A549 (cell line): ENCODE data around the gene PRKCD. TPM values are rescaled to one million over a fixed set of nuclear protein-coding genes. Genes with fewer than 3 reads are reported as not detected.

Experiments used
- ATAC-seq, 2 experiments: fragments of 200-7000 bp in 1 of 2; fragments of >200 bp in 1 of 2; cut with Nextera tagmentation in 1 of 2; cut with Tn5 transposase in 1 of 2; 3 replicates each; pipeline versions ENCODE4 v1.8.0 to v1.9.1; 2018 to 2020; ENCODE audit warnings: mild to moderate bottlenecking in 1 of 2, moderate library complexity in 1 of 2
- CTCF ChIA-PET: fragments of 300-600 bp; sonication (Branson Sonifier 250); formaldehyde crosslinking; extraction: SDS; loops from one replicate; lab custom pipeline; 2021; ENCODE audit warnings: antibody characterized with exemption, inconsistent platforms; lab: Yijun Ruan, JAX
- POLR2A ChIA-PET: fragments of 350-600 bp; formaldehyde crosslinking; extraction: SDS; loops from one replicate; lab custom pipeline; 2021; ENCODE audit warnings: antibody characterized with exemption, inconsistent platforms; lab: Yijun Ruan, JAX
- DNase-seq, 2 experiments: peaks; one replicate each; pipeline versions ENCODE4 v3.0.0 to v3.0.0-alpha.2; 2011 to 2016; ENCODE audit warnings: low read depth in 1 of 2, low spot score in 1 of 2
- FAIRE-seq: peaks from 2 replicates; lab custom pipeline; 2011; peaks lifted over from hg19 to GRCh38; lab: Jason Lieb, UNC
- H3K27ac ChIP-seq, 2 experiments: fragments of >200 bp; sonication (Bioruptor Twin); formaldehyde crosslinking; 3 replicates each; pipeline ENCODE4 v1.5.1; 2016 to 2017
- H3K4me1 ChIP-seq: fragments of >200 bp; sonication (Bioruptor Twin); formaldehyde crosslinking; 3 replicates; pipeline ENCODE4 v1.6.1; 2016
- H3K4me2 ChIP-seq: fragments of >200 bp; sonication (Bioruptor Twin); formaldehyde crosslinking; 3 replicates; pipeline ENCODE4 v1.6.1; 2016
- H3K4me3 ChIP-seq: fragments of >200 bp; sonication (Bioruptor Twin); formaldehyde crosslinking; 3 replicates; pipeline ENCODE4 v1.5.1; 2016
- H3K9me3 ChIP-seq: fragments of >200 bp; sonication (Bioruptor Twin); formaldehyde crosslinking; 3 replicates; pipeline ENCODE4 v1.6.1; 2016
- ATOH8 ChIP-seq: fragments of 250-450 bp; sonication (Bioruptor Pico); IDR thresholded peaks from 2 replicates; pipeline ENCODE4 v1.5.0; 2020; ENCODE audit warnings: low read depth, mild to moderate bottlenecking, moderate library complexity
- BCL3 ChIP-seq: fragments of >200 bp; sonication (Bioruptor Twin); formaldehyde crosslinking; IDR thresholded peaks from 3 replicates; pipeline ENCODE4 v1.6.1; 2016
- BHLHE40 ChIP-seq: IDR thresholded peaks from 2 replicates; pipeline ENCODE4 v1.6.1; 2012; ENCODE audit warnings: low read depth, low read length, inconsistent platforms
- CEBPB ChIP-seq, 2 experiments: fragments of >200 bp in 1 of 2; sonication (Bioruptor Twin) in 1 of 2; formaldehyde crosslinking in 1 of 2; IDR thresholded peaks; 2 replicates each; pipeline ENCODE4 v1.6.1; 2012 to 2016
- EHF ChIP-seq: fragments of 250-450 bp; sonication (Bioruptor Pico); IDR thresholded peaks from 2 replicates; pipeline ENCODE4 v1.5.0; 2020; ENCODE audit warnings: mild to moderate bottlenecking
- ELK1 ChIP-seq: fragments of 150-350 bp; IDR thresholded peaks from 2 replicates; pipeline ENCODE4 v1.6.1; 2014; ENCODE audit warnings: low read depth, mild to moderate bottlenecking, low read length
- EP300 ChIP-seq, 2 experiments: fragments of >200 bp; sonication (Bioruptor Twin); formaldehyde crosslinking; IDR thresholded peaks; 2 replicates in 1 of 2; 3 replicates in 1 of 2; pipeline ENCODE4 v1.6.1; 2016 to 2017
- FOSB ChIP-seq: fragments of 250-450 bp; sonication (Bioruptor Pico); IDR thresholded peaks from 2 replicates; pipeline ENCODE4 v1.5.0; 2020; ENCODE audit warnings: mild to moderate bottlenecking, moderate library complexity
- FOSL2 ChIP-seq, 2 experiments: fragments of 450-650 bp in 1 of 2; fragments of >200 bp in 1 of 2; sonication (Bioruptor Twin) in 1 of 2; formaldehyde crosslinking; IDR thresholded peaks; 2 replicates each; pipeline versions ENCODE4 v1.5.0 to v1.6.1; 2016 to 2020; ENCODE audit warnings: mild to moderate bottlenecking in 1 of 2, moderate library complexity in 1 of 2
- GATA3 ChIP-seq: IDR thresholded peaks from 2 replicates; pipeline ENCODE4 v1.6.1; 2012; ENCODE audit warnings: borderline replicate concordance
- HES2 ChIP-seq: fragments of >200 bp; sonication (Bioruptor Twin); formaldehyde crosslinking; IDR thresholded peaks from 2 replicates; pipeline ENCODE4 v1.6.1; 2016
- HMGXB4 ChIP-seq: fragments of 250-450 bp; sonication (Bioruptor Pico); IDR thresholded peaks from 2 replicates; pipeline ENCODE4 v1.5.0; 2021; ENCODE audit warnings: mild to moderate bottlenecking, moderate library complexity, borderline replicate concordance
- HOXA7 ChIP-seq: fragments of 250-450 bp; sonication (Bioruptor Pico); IDR thresholded peaks from 2 replicates; pipeline ENCODE4 v1.5.0; 2020; ENCODE audit warnings: mild to moderate bottlenecking, moderate library complexity
- HOXB5 ChIP-seq: fragments of 250-450 bp; sonication (Bioruptor Pico); IDR thresholded peaks from 2 replicates; pipeline ENCODE4 v1.5.0; 2020; ENCODE audit warnings: mild to moderate bottlenecking, moderate library complexity
- JUN ChIP-seq, 2 experiments: fragments of >200 bp; sonication (Bioruptor Twin); formaldehyde crosslinking; IDR thresholded peaks; 2 replicates in 1 of 2; 3 replicates in 1 of 2; pipeline ENCODE4 v1.6.1; 2016 to 2017
- JUNB ChIP-seq: fragments of >200 bp; sonication (Bioruptor Twin); formaldehyde crosslinking; IDR thresholded peaks from 2 replicates; pipeline ENCODE4 v1.6.1; 2016
- KDM1A ChIP-seq: fragments of 200-600 bp; sonication (generic); IDR thresholded peaks from 2 replicates; pipeline ENCODE4 v1.6.1; 2016; ENCODE audit warnings: low read depth, mild to moderate bottlenecking
- MAFK ChIP-seq: fragments of 450-650 bp; IDR thresholded peaks from 2 replicates; pipeline ENCODE4 v1.6.1; 2014; ENCODE audit not compliant: partially characterized antibody
- MAX ChIP-seq: IDR thresholded peaks from 2 replicates; pipeline ENCODE4 v1.6.1; 2012
- NFE2L2 ChIP-seq: fragments of 150-350 bp; conservative IDR thresholded peaks from 2 replicates; pipeline ENCODE4 v1.6.1; 2014; ENCODE audit warnings: low read length
- NR3C1 ChIP-seq: fragments of >200 bp; sonication (Bioruptor Twin); formaldehyde crosslinking; IDR thresholded peaks from 3 replicates; pipeline ENCODE4 v1.6.1; 2017
- PHF8 ChIP-seq: fragments of 200-600 bp; sonication (generic); IDR thresholded peaks from 2 replicates; pipeline ENCODE4 v1.6.1; 2016; ENCODE audit warnings: low read depth, mild to moderate bottlenecking, antibody characterized with exemption, moderate library complexity, borderline replicate concordance
- POLR2AphosphoS2 ChIP-seq: conservative IDR thresholded peaks from 2 replicates; pipeline ENCODE4 v1.6.1; 2012; ENCODE audit warnings: low read length, improper control_type of control experiment, inconsistent platforms
- RAD21 ChIP-seq, 2 experiments: fragments of >200 bp in 1 of 2; sonication (Bioruptor Twin) in 1 of 2; formaldehyde crosslinking in 1 of 2; IDR thresholded peaks in 1 of 2; conservative IDR thresholded peaks in 1 of 2; 2 replicates in 1 of 2; 3 replicates in 1 of 2; pipeline ENCODE4 v1.6.1; 2012 to 2018; ENCODE audit warnings: inconsistent platforms in 1 of 2
- RARB ChIP-seq: fragments of 250-450 bp; sonication (Bioruptor Pico); IDR thresholded peaks from 2 replicates; pipeline ENCODE4 v1.8.0; 2021; ENCODE audit warnings: mild to moderate bottlenecking, moderate library complexity
- RCOR1 ChIP-seq: fragments of 150-350 bp; IDR thresholded peaks from 2 replicates; pipeline ENCODE4 v1.6.1; 2014; ENCODE audit warnings: antibody characterized with exemption, low read length, low read depth
- SMC3 ChIP-seq: fragments of >200 bp; sonication (Bioruptor Twin); formaldehyde crosslinking; IDR thresholded peaks from 3 replicates; pipeline ENCODE4 v1.6.1; 2018; ENCODE audit warnings: inconsistent platforms
- TFCP2L1 ChIP-seq: fragments of 250-450 bp; sonication (Bioruptor Pico); IDR thresholded peaks from 2 replicates; pipeline ENCODE4 v1.5.0; 2021; ENCODE audit warnings: mild to moderate bottlenecking
- TP53 ChIP-seq: fragments of 250-450 bp; sonication (Bioruptor Pico); IDR thresholded peaks from 2 replicates; pipeline ENCODE4 v1.5.0; 2021; ENCODE audit warnings: mild to moderate bottlenecking, moderate library complexity
- USF2 ChIP-seq: fragments of 450-650 bp; IDR thresholded peaks from 2 replicates; pipeline ENCODE4 v1.6.1; 2014; ENCODE audit warnings: antibody characterized with exemption
- ZFP36 ChIP-seq: fragments of 450-650 bp; IDR thresholded peaks from 2 replicates; pipeline ENCODE4 v1.6.1; 2014; ENCODE audit warnings: borderline replicate concordance; ENCODE audit not compliant: partially characterized antibody
- WGBS: methylation state at CpG from one replicate; pipeline ENCODE4 v1.1.6; 2017; ENCODE audit errors: missing lambda C conversion rate; 5-methylcytosine and 5-hydroxymethylcytosine counted together
- polyA plus RNA-seq, 4 experiments: library from polyadenylated mRNA; depleted of rRNA in 3 of 4; stranded (reverse); fragments of >200 nt; fragmentation: RNase III in 1 of 4; extraction: RNeasy Plus Mini Kit Qiagen cat#74134 plus additional on column Dnase treatment in 1 of 4; gene quantifications; 2 replicates in 3 of 4; 3 replicates in 1 of 4; pipeline ENCODE4 v1.2.3, GENCODE V29; 2011 to 2017

PRKCD gene
- polyA plus RNA-seq, 2 of the 4 experiments (the other 2 are of a cell fraction), result 10.1 to 18.3 TPM

GRCh38 chr3:53183514-53183913 is 22.5 kb downstream of the PRKCD start:
- DNase-seq (no peak), ATAC-seq (no peak), FAIRE-seq (no peak)
- ChIA-PET POLR2A (no interaction called here), CTCF (interaction anchor here (1.1 to 2.2 kb wide), 2 partner anchors 12 to 69 kb away, joined by 3 to 15 read pairs; no protein-coding TSS in a partner anchor)
- Histone ChIP-seq H3K9me3 (no peaks in the 10 kb centered on the region), H3K27ac (no peak overlapping the region), H3K4me3 (no peak overlapping the region), H3K4me2 (no peak overlapping the region), H3K4me1 (no peaks in the 10 kb centered on the region)
- TF ChIP-seq FOSL2 (IDR thresholded peaks at IDR 0.05) (no peak), FOSL2 (CRISPR knock-in tag; IDR thresholded peaks at IDR 0.05) (no peak), BCL3 (no peak), JUNB (no peak), RARB (CRISPR knock-in tag) (no peak), MAX (no peak), BHLHE40 (no peak), TFCP2L1 (CRISPR knock-in tag) (no peak), EP300 (IDR thresholded peaks at IDR 0.05) (no peak), ATOH8 (no peak), POLR2AphosphoS2 (no peak), HOXA7 (CRISPR knock-in tag) (no peak), KDM1A (no peak), EHF (CRISPR knock-in tag) (no peak), ZFP36 (no peak), USF2 (no peak), HOXB5 (no peak), CEBPB (IDR thresholded peaks at IDR 0.05) (no peak), RAD21 (conservative IDR thresholded peaks at IDR 0.05 in 1 of 2, IDR thresholded peaks at IDR 0.05 in 1 of 2) (no peak)
- WGBS, result 90% methylated on average over 7 of the region's 9 CpGs

GRCh38 chr3:53184701-53185100 is 23.7 kb downstream of the PRKCD start:
- Histone ChIP-seq H3K9me3 (no peaks in the 10 kb centered on the region), H3K4me3 (no peak overlapping the region), H3K4me1 (no peaks in the 10 kb centered on the region), H3K27ac (no peak overlapping the region), H3K4me2 (no peak overlapping the region)
- 97% methylated on average over 6 of the region's 7 CpGs for WGBS
- TF ChIP-seq GATA3, result no peak
- no peak for TF ChIP-seq NR3C1
- TF ChIP-seq JUN (IDR thresholded peaks at IDR 0.05), result no peak
- TF ChIP-seq FOSL2 (IDR thresholded peaks at IDR 0.05), result no peak
- no peak for TF ChIP-seq FOSL2 (CRISPR knock-in tag; IDR thresholded peaks at IDR 0.05)
- TF ChIP-seq HOXA7 (CRISPR knock-in tag), result no peak
- no peak for TF ChIP-seq RCOR1
- TF ChIP-seq MAFK, result no peak
- no peak for TF ChIP-seq PHF8
- TF ChIP-seq NFE2L2, result no peak
- TF ChIP-seq FOSB, result no peak
- TF ChIP-seq SMC3, result no peak
- TF ChIP-seq RARB (CRISPR knock-in tag), result no peak
- no peak for TF ChIP-seq ELK1
- no peak for TF ChIP-seq HMGXB4
- no peak for TF ChIP-seq TP53
- no peak for TF ChIP-seq HES2
- DNase-seq (no peak), FAIRE-seq (no peak), ATAC-seq (no peak)
- CTCF ChIA-PET, result no interaction called here
- POLR2A ChIA-PET, result no interaction called here
